Measurements from ENCODE around the gene MSRB2. TPM values are rescaled to one million over a fixed set of nuclear protein-coding genes. Genes with fewer than 3 reads are reported as not detected.

Gene MSRB2
- total and polyA plus RNA-seq, 2 experiments from 2014 or later, result 9.5 to 34.6 TPM

GRCh38 chr10:23150610-23151009 is 55.2 kb downstream of the MSRB2 start:
- no peak for ATAC-seq

More at GRCh38 chr10:23150610-23151009, 55.2 kb downstream of the MSRB2 start:
- H4K20me1 ChIP-seq (replicated peaks; ENCODE audit: insufficient read depth), result no peaks in the 10 kb centered on the region
- H3K79me2 ChIP-seq (replicated peaks; ENCODE audit: insufficient read depth), result no peaks in the 10 kb centered on the region
- no peaks in the 10 kb centered on the region for H3F3A ChIP-seq (replicated peaks; ENCODE audit: low read depth)
- DNase-seq (ENCODE audit: low spot score), result peak; percentile 17
- Mint-ChIP-seq H3K36me3 (ENCODE audit: low read depth) (no peaks in the 10 kb centered on the region), H3K4me1 (no peaks in the 10 kb centered on the region), H3K4me3 (no peak overlapping the region), H3K27ac (no peak overlapping the region), H3K27me3 (ENCODE audit: insufficient read depth, low read depth, poor library complexity) (no peaks in the 10 kb centered on the region), H3K9me3 (no peaks in the 10 kb centered on the region)
- H3K4me3 ChIP-seq, result no peak overlapping the region
- H3K4me2 ChIP-seq, result no peak overlapping the region
- H3K9me2 ChIP-seq (ENCODE audit: insufficient read depth), result no peaks in the 10 kb centered on the region
- H3K27ac ChIP-seq (ENCODE audit: low read depth), result no peak overlapping the region
- H3K27me3 ChIP-seq (ENCODE audit: insufficient read depth), result no peaks in the 10 kb centered on the region
- TF ChIP-seq ZNF331 (CRISPR knock-in tag; IDR thresholded peaks at IDR 0.05; ENCODE audit: low read depth) (no peak), EZH2phosphoT487 (IDR thresholded peaks at IDR 0.05; ENCODE audit: unreplicated experiment) (no peak), EZH2 (IDR thresholded peaks at IDR 0.05; ENCODE audit: low read depth, unreplicated experiment) (no peak), NANOG (IDR thresholded peaks at IDR 0.05; ENCODE audit: borderline replicate concordance) (no peak), POLR2AphosphoS5 (IDR thresholded peaks at IDR 0.05; ENCODE audit: low read depth) (no peak), ZNF462 (CRISPR knock-in tag; IDR thresholded peaks at IDR 0.05) (no peak), JUNB (IDR thresholded peaks at IDR 0.05; ENCODE audit: unreplicated experiment) (no peak), CREB1 (CRISPR knock-in tag; IDR thresholded peaks at IDR 0.05; ENCODE audit: low read depth) (no peak), REST (IDR thresholded peaks at IDR 0.05; ENCODE audit: unreplicated experiment) (no peak), ETS1 (IDR thresholded peaks at IDR 0.05) (no peak), CTCF (conservative IDR thresholded peaks at IDR 0.05; ENCODE audit: low read depth in 2 of 2) (no peak), ZNF114 (CRISPR knock-in tag; IDR thresholded peaks at IDR 0.05) (no peak), STAT1 (IDR thresholded peaks at IDR 0.05; ENCODE audit: unreplicated experiment) (no peak)
- H3K36me3 ChIP-seq (ENCODE audit: insufficient read depth), result no peaks in the 10 kb centered on the region
- no peak overlapping the region for H2AFZ ChIP-seq
- H3K4me1 ChIP-seq (ENCODE audit: insufficient read depth), result no peaks in the 10 kb centered on the region
